Esophagus squamous epithelium (tissue), 4 donors: ENCODE data around the gene DDX47.

Experiments
- POLR2A ChIP-seq, 4 donors: fragments of 450-650 bp; IDR thresholded peaks; one replicate each; pipeline ENCODE4 v1.6.1; 2017; ENCODE audit warnings: antibody characterized with exemption in 4 of 4, mild to moderate bottlenecking in 4 of 4, moderate library complexity in 3 of 4
- TF ChIP-seq, protein P1 (sequence below), 6 experiments: fragments of 450-650 bp in 4 of 6; fragments of 200-600 bp in 2 of 6; sonication (generic) in 2 of 6; IDR thresholded peaks; one replicate each; pipeline ENCODE4 v1.5.1; 2016 to 2019; ENCODE audit warnings: antibody characterized with exemption in 6 of 6, mild to moderate bottlenecking in 4 of 6, moderate library complexity in 4 of 6

DNA sequence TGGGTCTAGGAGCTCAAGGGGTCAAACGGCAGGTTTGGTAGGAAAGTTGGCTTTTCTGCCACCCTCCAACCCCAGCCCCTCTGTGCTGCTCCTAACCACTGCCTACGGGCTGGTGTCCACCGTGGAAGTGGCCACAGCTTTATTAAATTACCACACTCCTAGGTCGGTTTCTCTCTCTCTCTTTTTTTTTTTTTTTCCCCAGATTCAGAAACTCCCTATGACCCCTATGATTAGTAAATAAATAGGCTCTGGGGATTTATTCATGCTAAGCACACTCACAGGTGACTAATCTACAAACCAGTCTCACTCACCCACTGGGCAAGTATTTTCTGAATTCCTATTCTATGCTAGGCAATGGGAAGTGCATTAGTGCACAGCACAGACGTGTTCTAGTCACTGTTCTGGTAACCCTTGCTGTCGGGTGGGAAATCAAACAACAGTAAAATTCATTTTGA lies 8.7 kb upstream of the DDX47 start:
- TF ChIP-seq, protein P1, sequence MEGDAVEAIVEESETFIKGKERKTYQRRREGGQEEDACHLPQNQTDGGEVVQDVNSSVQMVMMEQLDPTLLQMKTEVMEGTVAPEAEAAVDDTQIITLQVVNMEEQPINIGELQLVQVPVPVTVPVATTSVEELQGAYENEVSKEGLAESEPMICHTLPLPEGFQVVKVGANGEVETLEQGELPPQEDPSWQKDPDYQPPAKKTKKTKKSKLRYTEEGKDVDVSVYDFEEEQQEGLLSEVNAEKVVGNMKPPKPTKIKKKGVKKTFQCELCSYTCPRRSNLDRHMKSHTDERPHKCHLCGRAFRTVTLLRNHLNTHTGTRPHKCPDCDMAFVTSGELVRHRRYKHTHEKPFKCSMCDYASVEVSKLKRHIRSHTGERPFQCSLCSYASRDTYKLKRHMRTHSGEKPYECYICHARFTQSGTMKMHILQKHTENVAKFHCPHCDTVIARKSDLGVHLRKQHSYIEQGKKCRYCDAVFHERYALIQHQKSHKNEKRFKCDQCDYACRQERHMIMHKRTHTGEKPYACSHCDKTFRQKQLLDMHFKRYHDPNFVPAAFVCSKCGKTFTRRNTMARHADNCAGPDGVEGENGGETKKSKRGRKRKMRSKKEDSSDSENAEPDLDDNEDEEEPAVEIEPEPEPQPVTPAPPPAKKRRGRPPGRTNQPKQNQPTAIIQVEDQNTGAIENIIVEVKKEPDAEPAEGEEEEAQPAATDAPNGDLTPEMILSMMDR (IDR thresholded peaks at IDR 0.05): no peak
- TF ChIP-seq POLR2A (IDR thresholded peaks at IDR 0.05): peak in 1 of 4 donors; percentile 13
